ENCODE data around the gene GPSM1.

GRCh38 chr9:136376457-136376856 lies 49.1 kb downstream of the GPSM1 start:
- TF ChIP-seq KAT7 (CRISPR knock-in tag; IDR thresholded peaks at IDR 0.05; ENCODE audit: borderline replicate concordance) (no peak), CTCF (IDR thresholded peaks at IDR 0.05) (no peak), CBFB (CRISPR knock-in tag; IDR thresholded peaks at IDR 0.05; ENCODE audit: low read depth) (no peak), USF1 (CRISPR knock-in tag; IDR thresholded peaks at IDR 0.05) (no peak), NFATC4 (CRISPR knock-in tag; IDR thresholded peaks at IDR 0.05) (no peak), USF2 (CRISPR knock-in tag; IDR thresholded peaks at IDR 0.05) (no peak), ATF3 (CRISPR knock-in tag; conservative IDR thresholded peaks at IDR 0.05) (no peak)
- TF ChIP-seq, protein P1, sequence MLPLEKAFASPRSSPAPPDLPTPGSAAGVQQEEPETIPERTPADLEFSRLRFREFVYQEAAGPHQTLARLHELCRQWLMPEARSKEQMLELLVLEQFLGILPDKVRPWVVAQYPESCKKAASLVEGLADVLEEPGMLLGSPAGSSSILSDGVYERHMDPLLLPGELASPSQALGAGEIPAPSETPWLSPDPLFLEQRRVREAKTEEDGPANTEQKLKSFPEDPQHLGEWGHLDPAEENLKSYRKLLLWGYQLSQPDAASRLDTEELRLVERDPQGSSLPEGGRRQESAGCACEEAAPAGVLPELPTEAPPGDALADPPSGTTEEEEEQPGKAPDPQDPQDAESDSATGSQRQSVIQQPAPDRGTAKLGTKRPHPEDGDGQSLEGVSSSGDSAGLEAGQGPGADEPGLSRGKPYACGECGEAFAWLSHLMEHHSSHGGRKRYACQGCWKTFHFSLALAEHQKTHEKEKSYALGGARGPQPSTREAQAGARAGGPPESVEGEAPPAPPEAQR (CRISPR knock-in tag; IDR thresholded peaks at IDR 0.05) = no peak
- TF ChIP-seq, protein P2, sequence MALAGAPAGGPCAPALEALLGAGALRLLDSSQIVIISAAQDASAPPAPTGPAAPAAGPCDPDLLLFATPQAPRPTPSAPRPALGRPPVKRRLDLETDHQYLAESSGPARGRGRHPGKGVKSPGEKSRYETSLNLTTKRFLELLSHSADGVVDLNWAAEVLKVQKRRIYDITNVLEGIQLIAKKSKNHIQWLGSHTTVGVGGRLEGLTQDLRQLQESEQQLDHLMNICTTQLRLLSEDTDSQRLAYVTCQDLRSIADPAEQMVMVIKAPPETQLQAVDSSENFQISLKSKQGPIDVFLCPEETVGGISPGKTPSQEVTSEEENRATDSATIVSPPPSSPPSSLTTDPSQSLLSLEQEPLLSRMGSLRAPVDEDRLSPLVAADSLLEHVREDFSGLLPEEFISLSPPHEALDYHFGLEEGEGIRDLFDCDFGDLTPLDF (CRISPR knock-in tag; IDR thresholded peaks at IDR 0.05) = no peak
- TF ChIP-seq, protein P3, sequence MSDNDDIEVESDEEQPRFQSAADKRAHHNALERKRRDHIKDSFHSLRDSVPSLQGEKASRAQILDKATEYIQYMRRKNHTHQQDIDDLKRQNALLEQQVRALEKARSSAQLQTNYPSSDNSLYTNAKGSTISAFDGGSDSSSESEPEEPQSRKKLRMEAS (CRISPR knock-in tag; IDR thresholded peaks at IDR 0.05) = no peak

Measured in WTC11 (cell line).